ENCODE results near the gene NAA60.

GRCh38 chr16:3514621-3515020 is 71.1 kb downstream of the NAA60 start:
- TF ChIP-seq POLR2A (IDR thresholded peaks at IDR 0.05) = no peak
- TF ChIP-seq EP300 (IDR thresholded peaks at IDR 0.05) = no peak
